H1 (cell line): ENCODE results near the gene FBXL17. TPM values are rescaled to one million over a fixed set of nuclear protein-coding genes. Genes with fewer than 3 reads are reported as not detected.

ENCODE experiments used
- CTCF ChIA-PET: fragments of 300-600 bp; sonication (Branson Sonifier 250); formaldehyde crosslinking; loops from one replicate; lab custom pipeline; 2021; ENCODE audit not compliant: partially characterized antibody; lab: Charles Lee
- POLR2A ChIA-PET: fragments of 300-600 bp; sonication (Branson Sonifier 250); formaldehyde crosslinking; loops from one replicate; lab custom pipeline; 2021; ENCODE audit warnings: inconsistent platforms; ENCODE audit not compliant: partially characterized antibody; lab: Charles Lee
- DNase-seq, 2 experiments: peaks; one replicate each; pipeline versions ENCODE4 v3.0.0 to v3.0.0-alpha.2; 2010 to 2022; ENCODE audit warnings: low spot score in 2 of 2, low read depth in 1 of 2, mixed read lengths in 1 of 2
- FAIRE-seq: peaks from 2 replicates; lab custom pipeline; 2011; peaks lifted over from hg19 to GRCh38; lab: Jason Lieb, UNC
- H2AFZ ChIP-seq: 2 replicates; pipeline ENCODE4 v1.8.1; 2012; ENCODE audit warnings: low read length, inconsistent platforms
- H2AK5ac ChIP-seq: 2 replicates; pipeline ENCODE4 v1.6.1; 2013; ENCODE audit warnings: low read depth, low read length
- H2BK120ac ChIP-seq: replicated peaks from 2 replicates; pipeline ENCODE3; 2013; ENCODE audit warnings: low read depth, low read length, inconsistent platforms
- H2BK12ac ChIP-seq: 2 replicates; pipeline ENCODE4 v1.6.1; 2013; ENCODE audit warnings: low read depth, low read length
- H2BK15ac ChIP-seq: 2 replicates; pipeline ENCODE4 v1.6.1; 2013; ENCODE audit warnings: low read length
- H2BK20ac ChIP-seq: 2 replicates; pipeline ENCODE4 v1.6.1; 2013; ENCODE audit warnings: low read length
- H2BK5ac ChIP-seq: 2 replicates; pipeline ENCODE4 v1.6.1; 2013; ENCODE audit warnings: low read depth, low read length
- H3K14ac ChIP-seq: 2 replicates; pipeline ENCODE4 v1.6.1; 2013; ENCODE audit warnings: inconsistent platforms; ENCODE audit not compliant: insufficient read length
- H3K18ac ChIP-seq: 2 replicates; pipeline ENCODE4 v1.6.1; 2013; ENCODE audit warnings: low read length; ENCODE audit errors: extremely low read depth
- H3K23ac ChIP-seq: 2 replicates; pipeline ENCODE4 v1.6.1; 2013; ENCODE audit warnings: inconsistent platforms; ENCODE audit not compliant: insufficient read length
- H3K23me2 ChIP-seq: 2 replicates; pipeline ENCODE4 v1.6.1; 2013; ENCODE audit warnings: low read depth, low read length
- H3K27ac ChIP-seq: 2 replicates; pipeline ENCODE4 v1.6.1; 2011; ENCODE audit warnings: low read depth, low read length, inconsistent platforms
- H3K27me3 ChIP-seq, 4 experiments: replicated peaks in 1 of 4; 1 replicate in 1 of 4; 2 replicates in 3 of 4; pipeline versions ENCODE4 v1.6.1 to v1.8.1; 2011 to 2013; ENCODE audit warnings: low read length in 3 of 4, mild to moderate bottlenecking in 3 of 4, inconsistent platforms in 2 of 4, mixed read lengths in 2 of 4, moderate library complexity in 1 of 4; ENCODE audit not compliant: control insufficient read depth in 3 of 4, insufficient read depth in 3 of 4; ENCODE audit errors: extremely low read depth in 1 of 4
- H3K36me3 ChIP-seq, 4 experiments: 2 replicates each; pipeline versions ENCODE4 v1.6.1 to v1.8.1; 2011 to 2013; ENCODE audit warnings: mild to moderate bottlenecking in 4 of 4, low read length in 3 of 4, moderate library complexity in 2 of 4, control low read depth in 1 of 4, inconsistent platforms in 1 of 4; ENCODE audit not compliant: insufficient read depth in 4 of 4, control insufficient read depth in 2 of 4
- H3K4ac ChIP-seq: replicated peaks from 2 replicates; pipeline ENCODE3; 2013; ENCODE audit warnings: low read length, low read depth, mixed read lengths, inconsistent platforms; ENCODE audit not compliant: insufficient read length
- H3K4me1 ChIP-seq, 4 experiments: replicated peaks in 1 of 4; 1 replicate in 1 of 4; 2 replicates in 3 of 4; pipeline versions ENCODE4 v1.6.1 to v1.8.1; 2011 to 2013; ENCODE audit warnings: low read length in 3 of 4, inconsistent platforms in 2 of 4, mixed read lengths in 1 of 4; ENCODE audit not compliant: insufficient read depth in 4 of 4, control insufficient read depth in 3 of 4
- H3K4me2 ChIP-seq, 2 experiments: 2 replicates each; pipeline versions ENCODE4 v1.6.1 to v1.8.1; 2011 to 2013; ENCODE audit warnings: low read depth in 2 of 2, low read length in 2 of 2, control low read depth in 1 of 2, inconsistent platforms in 1 of 2, mild to moderate bottlenecking in 1 of 2; ENCODE audit not compliant: insufficient read depth in 1 of 2
- H3K4me3 ChIP-seq, 4 experiments: fragments of 200-600, 300-600 bp in 1 of 4; sonication (generic), shearing (Covaris generic), sonication (Bioruptor Twin) in 1 of 4; 2 replicates each; pipeline versions ENCODE4 v1.5.1 to v1.8.1; 2011 to 2016; ENCODE audit warnings: low read length in 4 of 4, low read depth in 3 of 4, control low read depth in 2 of 4, inconsistent platforms in 2 of 4, mild to moderate bottlenecking in 2 of 4, mixed read lengths in 1 of 4, moderate library complexity in 1 of 4; ENCODE audit not compliant: insufficient read depth in 2 of 4; ENCODE audit errors: extremely low read depth in 1 of 4
- H3K56ac ChIP-seq: replicated peaks from 2 replicates; pipeline ENCODE3; 2013; ENCODE audit warnings: low read depth, mild to moderate bottlenecking, mixed read lengths, low read length, inconsistent platforms; ENCODE audit not compliant: insufficient read length
- H3K79me1 ChIP-seq: 2 replicates; pipeline ENCODE4 v1.6.1; 2013; ENCODE audit warnings: low read depth, low read length, control low read depth
- H3K79me2 ChIP-seq, 2 experiments: 2 replicates each; pipeline versions ENCODE4 v1.6.1 to v1.8.1; 2012 to 2013; ENCODE audit warnings: low read length in 2 of 2, mild to moderate bottlenecking in 2 of 2, inconsistent platforms in 1 of 2; ENCODE audit not compliant: insufficient read depth in 2 of 2, control insufficient read depth in 1 of 2
- H3K9ac ChIP-seq, 4 experiments: replicated peaks in 1 of 4; 1 replicate in 1 of 4; 2 replicates in 3 of 4; pipeline versions ENCODE4 v1.6.1 to v1.8.1; 2011 to 2013; ENCODE audit warnings: low read depth in 3 of 4, low read length in 3 of 4, control low read depth in 2 of 4, mild to moderate bottlenecking in 2 of 4, moderate library complexity in 2 of 4, inconsistent platforms in 1 of 4; ENCODE audit errors: extremely low read depth in 1 of 4
- H3K9me3 ChIP-seq, 2 experiments: 2 replicates each; pipeline versions ENCODE4 v1.6.1 to v1.8.1; 2012 to 2013; ENCODE audit warnings: mild to moderate bottlenecking in 2 of 2, moderate library complexity in 2 of 2, control low read depth in 1 of 2, inconsistent platforms in 1 of 2, low read depth in 1 of 2, low read length in 1 of 2, mixed read lengths in 1 of 2; ENCODE audit not compliant: insufficient read depth in 2 of 2
- H4K20me1 ChIP-seq, 2 experiments: replicated peaks in 1 of 2; 2 replicates each; pipeline versions ENCODE3 to v1.8.1; 2011 to 2013; ENCODE audit warnings: inconsistent platforms in 2 of 2, low read length in 2 of 2, mild to moderate bottlenecking in 1 of 2; ENCODE audit not compliant: insufficient read depth in 2 of 2, control insufficient read depth in 1 of 2
- H4K5ac ChIP-seq: 2 replicates; pipeline ENCODE4 v1.6.1; 2013; ENCODE audit warnings: low read length, low read depth, mixed read lengths, inconsistent platforms; ENCODE audit not compliant: insufficient read length
- H4K8ac ChIP-seq: 2 replicates; pipeline ENCODE4 v1.8.0; 2013; ENCODE audit warnings: mild to moderate bottlenecking, moderate library complexity, low read length, inconsistent platforms; ENCODE audit not compliant: insufficient read depth; ENCODE audit errors: extremely low read depth
- H4K91ac ChIP-seq: replicated peaks from 2 replicates; pipeline ENCODE3; 2013; ENCODE audit warnings: low read length, mixed read lengths, inconsistent platforms; ENCODE audit not compliant: insufficient read length
- HDAC6 ChIP-seq: IDR thresholded peaks from one replicate; pipeline ENCODE4 v1.7.1; 2012; ENCODE audit warnings: low read depth, mild to moderate bottlenecking, inconsistent platforms, low read length, moderate library complexity
- KDM5A ChIP-seq: fragments of 200-600 bp; IDR thresholded peaks from 2 replicates; pipeline ENCODE4 v1.7.1; 2012; ENCODE audit warnings: mild to moderate bottlenecking, low read length, inconsistent platforms, mixed read lengths
- NRF1 ChIP-seq: IDR thresholded peaks from 2 replicates; pipeline ENCODE4 v1.6.1; 2011; ENCODE audit warnings: mild to moderate bottlenecking, low read depth, low read length, improper control_type of control experiment
- TCF12 ChIP-seq: IDR thresholded peaks from 2 replicates; pipeline ENCODE4 v1.6.1; 2011; ENCODE audit warnings: low read depth, mild to moderate bottlenecking, low read length
- TEAD4 ChIP-seq: IDR thresholded peaks from 2 replicates; pipeline ENCODE4 v1.6.1; 2012; ENCODE audit warnings: low read depth, low read length, inconsistent platforms, mixed read lengths
- WGBS, 2 experiments: shearing (Covaris generic) in 1 of 2; methylation state at CpG; one replicate each; pipeline versions ENCODE4 v1.1.6 to v1.1.7; 2013 to 2015; ENCODE audit warnings: low lambda C conversion rate in 2 of 2, mixed read lengths in 2 of 2, inconsistent platforms in 1 of 2, low coverage in 1 of 2, missing lambda C conversion rate in 1 of 2; ENCODE audit not compliant: insufficient replicate concordance in 2 of 2, insufficient coverage in 1 of 2, insufficient read length in 1 of 2; ENCODE audit errors: extremely low coverage in 1 of 2, missing lambda C conversion rate in 1 of 2; 5-methylcytosine and 5-hydroxymethylcytosine counted together
- polyA plus RNA-seq, 7 experiments: library from polyadenylated mRNA; depleted of rRNA in 3 of 7; stranded (reverse) in 5 of 7; unstranded in 2 of 7; fragments of >200 nt in 5 of 7; fragments of 200-250 nt in 2 of 7; gene quantifications; 1 replicate in 5 of 7; 2 replicates in 1 of 7; 4 replicates in 1 of 7; pipeline versions ENCODE4 v1.2.1 to v1.2.3, GENCODE V29; 2011 to 2013; ENCODE audit warnings: missing spikeins in 2 of 7, mixed read lengths in 2 of 7
- total RNA-seq: library from RNA; stranded (reverse); fragmentation: NEBNext Ultra II Directional; extraction: Animal tissue kit (Norgen Biotek cat#: 25700); gene quantifications from 2 replicates; pipeline ENCODE4 v1.2.1, GENCODE V29; 2021

Gene FBXL17
- total and polyA plus RNA-seq, 2 of the 8 experiments (the other 6 are each of a cell fraction or from before 2014, with no cell fraction given), result 0.35 to 4.3 TPM

- ChIA-PET POLR2A (no interaction called here), CTCF (no interaction called here)
- H3K14ac ChIP-seq, result no peak overlapping the region
- H3K27ac ChIP-seq, result no peak overlapping the region
- H3K4ac ChIP-seq, result no peak overlapping the region
- H2BK15ac ChIP-seq, result no peak overlapping the region
- TF ChIP-seq HDAC6 (no peak), NRF1 (no peak), KDM5A (no peak), TEAD4 (peak; percentile 81), TCF12 (no peak)
- no peak overlapping the region for H2AK5ac ChIP-seq
- peak overlapping the region; percentile 58; the same call in 1 of the 2 replicates for H2BK5ac ChIP-seq
- no peak overlapping the region for H3K18ac ChIP-seq
- no peak overlapping the region for H3K4me2 ChIP-seq
- H4K20me1 ChIP-seq, result no peaks in the 10 kb centered on the region
- DNase-seq, result no peak
- H3K4me1 ChIP-seq, result peaks cover 0 to 22% (median 9%) of the 10 kb centered on the region in 4 experiments; a peak in 3 of 7 replicates
- no peaks in the 10 kb centered on the region for H3K9me3 ChIP-seq
- H3K4me3 ChIP-seq, result no peak overlapping the region
- H3K79me2 ChIP-seq, result no peaks in the 10 kb centered on the region
- H3K56ac ChIP-seq, result no peak overlapping the region
- no peak overlapping the region; the same call in 1 of the 2 replicates for H2BK12ac ChIP-seq
- no peaks in the 10 kb centered on the region for H3K36me3 ChIP-seq
- H4K91ac ChIP-seq, result no peak overlapping the region
- no peaks in the 10 kb centered on the region for H3K23me2 ChIP-seq
- FAIRE-seq, result no peak
- H2BK20ac ChIP-seq, result no peak overlapping the region
- 33% methylated on average over 3 of the region's 3 CpGs; no CpG with 5 or more reads in 1 of the 2 experiments for WGBS, 2 experiments
- no peak overlapping the region for H3K23ac ChIP-seq
- no peaks in the 10 kb centered on the region for H3K79me1 ChIP-seq
- H3K9ac ChIP-seq, result no peak overlapping the region
- H2AFZ ChIP-seq, result no peak overlapping the region
- H3K27me3 ChIP-seq, result no peaks in the 10 kb centered on the region
- H4K5ac ChIP-seq, result peak overlapping the region; percentile 49
- no peak overlapping the region for H4K8ac ChIP-seq
- no peak overlapping the region for H2BK120ac ChIP-seq
Observed at GRCh38 chr5:107933326-107933725, 448.6 kb downstream of the FBXL17 start.
